GM23338 (cell line): Measurements from ENCODE around the gene AGBL4.

Experiments used
- CREB1 ChIP-seq: fragments of 250-450 bp; sonication (Bioruptor Pico); IDR thresholded peaks from 2 replicates; pipeline ENCODE4 v1.5.0; 2020; ENCODE audit warnings: low read depth, mild to moderate bottlenecking, moderate library complexity
- EZH2 ChIP-seq: fragments of 200-600 bp; sonication (generic); IDR thresholded peaks from one replicate; pipeline ENCODE4 v1.8.0; 2017; ENCODE audit warnings: antibody characterized with exemption, mild to moderate bottlenecking, low read depth; ENCODE audit not compliant: unreplicated experiment
- EZH2phosphoT487 ChIP-seq: fragments of 200-600 bp; sonication (generic); IDR thresholded peaks from one replicate; pipeline ENCODE4 v1.8.1; 2018; ENCODE audit warnings: antibody characterized with exemption; ENCODE audit not compliant: unreplicated experiment
- JUNB ChIP-seq: IDR thresholded peaks from one replicate; pipeline ENCODE4 v1.6.1; 2016; ENCODE audit warnings: antibody characterized with exemption; ENCODE audit not compliant: unreplicated experiment
- POLR2AphosphoS5 ChIP-seq: IDR thresholded peaks from 2 replicates; pipeline ENCODE4 v1.6.1; 2016; ENCODE audit warnings: antibody characterized with exemption, low read depth
- STAT1 ChIP-seq: IDR thresholded peaks from one replicate; pipeline ENCODE4 v1.6.1; 2016; ENCODE audit warnings: antibody characterized with exemption; ENCODE audit not compliant: unreplicated experiment
- ZNF331 ChIP-seq: fragments of 250-450 bp; sonication (Bioruptor Pico); IDR thresholded peaks from 2 replicates; pipeline ENCODE4 v1.5.0; 2020; ENCODE audit warnings: low read depth, mild to moderate bottlenecking, moderate library complexity
- TF ChIP-seq, protein P1 (sequence below), 2 experiments: fragments of 200-600 bp in 1 of 2; sonication (generic) in 1 of 2; conservative IDR thresholded peaks; 2 replicates each; pipeline versions ENCODE4 v1.5.1 to v1.6.1; 2016 to 2017; ENCODE audit warnings: antibody characterized with exemption in 2 of 2, low read depth in 2 of 2, mild to moderate bottlenecking in 2 of 2, moderate library complexity in 1 of 2
- TF ChIP-seq, protein P2 (sequence below): IDR thresholded peaks from one replicate; pipeline ENCODE4 v1.6.1; 2018; ENCODE audit warnings: antibody characterized with exemption; ENCODE audit not compliant: unreplicated experiment
- TF ChIP-seq, protein P3 (sequence below): IDR thresholded peaks from 2 replicates; pipeline ENCODE4 v1.6.1; 2016; ENCODE audit warnings: antibody characterized with exemption
- TF ChIP-seq, protein P4 (sequence below): fragments of 250-450 bp; sonication (Bioruptor Pico); IDR thresholded peaks from 2 replicates; pipeline ENCODE4 v1.5.0; 2020; ENCODE audit warnings: mild to moderate bottlenecking, moderate library complexity

DNA sequence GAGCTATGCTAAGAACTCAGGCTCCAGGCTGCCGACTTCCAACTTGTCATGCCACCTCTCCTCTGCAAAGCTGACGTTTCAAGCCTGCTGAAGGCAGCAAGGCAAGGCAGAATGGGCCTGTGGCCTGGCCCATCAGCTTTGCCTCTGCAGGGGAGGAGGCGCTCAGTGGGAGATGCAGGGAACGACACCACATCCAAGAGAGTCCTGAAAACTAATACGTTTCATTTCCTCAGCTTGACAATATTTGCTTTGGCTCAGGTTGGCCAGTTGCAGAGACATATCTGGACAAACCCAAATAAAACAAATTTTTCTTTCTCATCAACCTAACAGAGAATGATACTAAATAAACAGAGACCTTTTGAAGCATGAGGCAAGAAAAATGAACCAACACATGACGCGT is 1282.4 kb downstream of the AGBL4 start:
- TF ChIP-seq, protein P1, sequence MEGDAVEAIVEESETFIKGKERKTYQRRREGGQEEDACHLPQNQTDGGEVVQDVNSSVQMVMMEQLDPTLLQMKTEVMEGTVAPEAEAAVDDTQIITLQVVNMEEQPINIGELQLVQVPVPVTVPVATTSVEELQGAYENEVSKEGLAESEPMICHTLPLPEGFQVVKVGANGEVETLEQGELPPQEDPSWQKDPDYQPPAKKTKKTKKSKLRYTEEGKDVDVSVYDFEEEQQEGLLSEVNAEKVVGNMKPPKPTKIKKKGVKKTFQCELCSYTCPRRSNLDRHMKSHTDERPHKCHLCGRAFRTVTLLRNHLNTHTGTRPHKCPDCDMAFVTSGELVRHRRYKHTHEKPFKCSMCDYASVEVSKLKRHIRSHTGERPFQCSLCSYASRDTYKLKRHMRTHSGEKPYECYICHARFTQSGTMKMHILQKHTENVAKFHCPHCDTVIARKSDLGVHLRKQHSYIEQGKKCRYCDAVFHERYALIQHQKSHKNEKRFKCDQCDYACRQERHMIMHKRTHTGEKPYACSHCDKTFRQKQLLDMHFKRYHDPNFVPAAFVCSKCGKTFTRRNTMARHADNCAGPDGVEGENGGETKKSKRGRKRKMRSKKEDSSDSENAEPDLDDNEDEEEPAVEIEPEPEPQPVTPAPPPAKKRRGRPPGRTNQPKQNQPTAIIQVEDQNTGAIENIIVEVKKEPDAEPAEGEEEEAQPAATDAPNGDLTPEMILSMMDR (conservative IDR thresholded peaks at IDR 0.05; ENCODE audit: low read depth in 2 of 2): no peak
- TF ChIP-seq POLR2AphosphoS5 (no peak), CREB1 (no peak), EZH2 (no peak), JUNB (no peak), EZH2phosphoT487 (no peak), STAT1 (no peak), ZNF331 (no peak)
- TF ChIP-seq, protein P2, sequence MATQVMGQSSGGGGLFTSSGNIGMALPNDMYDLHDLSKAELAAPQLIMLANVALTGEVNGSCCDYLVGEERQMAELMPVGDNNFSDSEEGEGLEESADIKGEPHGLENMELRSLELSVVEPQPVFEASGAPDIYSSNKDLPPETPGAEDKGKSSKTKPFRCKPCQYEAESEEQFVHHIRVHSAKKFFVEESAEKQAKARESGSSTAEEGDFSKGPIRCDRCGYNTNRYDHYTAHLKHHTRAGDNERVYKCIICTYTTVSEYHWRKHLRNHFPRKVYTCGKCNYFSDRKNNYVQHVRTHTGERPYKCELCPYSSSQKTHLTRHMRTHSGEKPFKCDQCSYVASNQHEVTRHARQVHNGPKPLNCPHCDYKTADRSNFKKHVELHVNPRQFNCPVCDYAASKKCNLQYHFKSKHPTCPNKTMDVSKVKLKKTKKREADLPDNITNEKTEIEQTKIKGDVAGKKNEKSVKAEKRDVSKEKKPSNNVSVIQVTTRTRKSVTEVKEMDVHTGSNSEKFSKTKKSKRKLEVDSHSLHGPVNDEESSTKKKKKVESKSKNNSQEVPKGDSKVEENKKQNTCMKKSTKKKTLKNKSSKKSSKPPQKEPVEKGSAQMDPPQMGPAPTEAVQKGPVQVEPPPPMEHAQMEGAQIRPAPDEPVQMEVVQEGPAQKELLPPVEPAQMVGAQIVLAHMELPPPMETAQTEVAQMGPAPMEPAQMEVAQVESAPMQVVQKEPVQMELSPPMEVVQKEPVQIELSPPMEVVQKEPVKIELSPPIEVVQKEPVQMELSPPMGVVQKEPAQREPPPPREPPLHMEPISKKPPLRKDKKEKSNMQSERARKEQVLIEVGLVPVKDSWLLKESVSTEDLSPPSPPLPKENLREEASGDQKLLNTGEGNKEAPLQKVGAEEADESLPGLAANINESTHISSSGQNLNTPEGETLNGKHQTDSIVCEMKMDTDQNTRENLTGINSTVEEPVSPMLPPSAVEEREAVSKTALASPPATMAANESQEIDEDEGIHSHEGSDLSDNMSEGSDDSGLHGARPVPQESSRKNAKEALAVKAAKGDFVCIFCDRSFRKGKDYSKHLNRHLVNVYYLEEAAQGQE: no peak
- TF ChIP-seq, protein P3, sequence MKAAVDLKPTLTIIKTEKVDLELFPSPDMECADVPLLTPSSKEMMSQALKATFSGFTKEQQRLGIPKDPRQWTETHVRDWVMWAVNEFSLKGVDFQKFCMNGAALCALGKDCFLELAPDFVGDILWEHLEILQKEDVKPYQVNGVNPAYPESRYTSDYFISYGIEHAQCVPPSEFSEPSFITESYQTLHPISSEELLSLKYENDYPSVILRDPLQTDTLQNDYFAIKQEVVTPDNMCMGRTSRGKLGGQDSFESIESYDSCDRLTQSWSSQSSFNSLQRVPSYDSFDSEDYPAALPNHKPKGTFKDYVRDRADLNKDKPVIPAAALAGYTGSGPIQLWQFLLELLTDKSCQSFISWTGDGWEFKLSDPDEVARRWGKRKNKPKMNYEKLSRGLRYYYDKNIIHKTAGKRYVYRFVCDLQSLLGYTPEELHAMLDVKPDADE: no peak
- TF ChIP-seq, protein P4, sequence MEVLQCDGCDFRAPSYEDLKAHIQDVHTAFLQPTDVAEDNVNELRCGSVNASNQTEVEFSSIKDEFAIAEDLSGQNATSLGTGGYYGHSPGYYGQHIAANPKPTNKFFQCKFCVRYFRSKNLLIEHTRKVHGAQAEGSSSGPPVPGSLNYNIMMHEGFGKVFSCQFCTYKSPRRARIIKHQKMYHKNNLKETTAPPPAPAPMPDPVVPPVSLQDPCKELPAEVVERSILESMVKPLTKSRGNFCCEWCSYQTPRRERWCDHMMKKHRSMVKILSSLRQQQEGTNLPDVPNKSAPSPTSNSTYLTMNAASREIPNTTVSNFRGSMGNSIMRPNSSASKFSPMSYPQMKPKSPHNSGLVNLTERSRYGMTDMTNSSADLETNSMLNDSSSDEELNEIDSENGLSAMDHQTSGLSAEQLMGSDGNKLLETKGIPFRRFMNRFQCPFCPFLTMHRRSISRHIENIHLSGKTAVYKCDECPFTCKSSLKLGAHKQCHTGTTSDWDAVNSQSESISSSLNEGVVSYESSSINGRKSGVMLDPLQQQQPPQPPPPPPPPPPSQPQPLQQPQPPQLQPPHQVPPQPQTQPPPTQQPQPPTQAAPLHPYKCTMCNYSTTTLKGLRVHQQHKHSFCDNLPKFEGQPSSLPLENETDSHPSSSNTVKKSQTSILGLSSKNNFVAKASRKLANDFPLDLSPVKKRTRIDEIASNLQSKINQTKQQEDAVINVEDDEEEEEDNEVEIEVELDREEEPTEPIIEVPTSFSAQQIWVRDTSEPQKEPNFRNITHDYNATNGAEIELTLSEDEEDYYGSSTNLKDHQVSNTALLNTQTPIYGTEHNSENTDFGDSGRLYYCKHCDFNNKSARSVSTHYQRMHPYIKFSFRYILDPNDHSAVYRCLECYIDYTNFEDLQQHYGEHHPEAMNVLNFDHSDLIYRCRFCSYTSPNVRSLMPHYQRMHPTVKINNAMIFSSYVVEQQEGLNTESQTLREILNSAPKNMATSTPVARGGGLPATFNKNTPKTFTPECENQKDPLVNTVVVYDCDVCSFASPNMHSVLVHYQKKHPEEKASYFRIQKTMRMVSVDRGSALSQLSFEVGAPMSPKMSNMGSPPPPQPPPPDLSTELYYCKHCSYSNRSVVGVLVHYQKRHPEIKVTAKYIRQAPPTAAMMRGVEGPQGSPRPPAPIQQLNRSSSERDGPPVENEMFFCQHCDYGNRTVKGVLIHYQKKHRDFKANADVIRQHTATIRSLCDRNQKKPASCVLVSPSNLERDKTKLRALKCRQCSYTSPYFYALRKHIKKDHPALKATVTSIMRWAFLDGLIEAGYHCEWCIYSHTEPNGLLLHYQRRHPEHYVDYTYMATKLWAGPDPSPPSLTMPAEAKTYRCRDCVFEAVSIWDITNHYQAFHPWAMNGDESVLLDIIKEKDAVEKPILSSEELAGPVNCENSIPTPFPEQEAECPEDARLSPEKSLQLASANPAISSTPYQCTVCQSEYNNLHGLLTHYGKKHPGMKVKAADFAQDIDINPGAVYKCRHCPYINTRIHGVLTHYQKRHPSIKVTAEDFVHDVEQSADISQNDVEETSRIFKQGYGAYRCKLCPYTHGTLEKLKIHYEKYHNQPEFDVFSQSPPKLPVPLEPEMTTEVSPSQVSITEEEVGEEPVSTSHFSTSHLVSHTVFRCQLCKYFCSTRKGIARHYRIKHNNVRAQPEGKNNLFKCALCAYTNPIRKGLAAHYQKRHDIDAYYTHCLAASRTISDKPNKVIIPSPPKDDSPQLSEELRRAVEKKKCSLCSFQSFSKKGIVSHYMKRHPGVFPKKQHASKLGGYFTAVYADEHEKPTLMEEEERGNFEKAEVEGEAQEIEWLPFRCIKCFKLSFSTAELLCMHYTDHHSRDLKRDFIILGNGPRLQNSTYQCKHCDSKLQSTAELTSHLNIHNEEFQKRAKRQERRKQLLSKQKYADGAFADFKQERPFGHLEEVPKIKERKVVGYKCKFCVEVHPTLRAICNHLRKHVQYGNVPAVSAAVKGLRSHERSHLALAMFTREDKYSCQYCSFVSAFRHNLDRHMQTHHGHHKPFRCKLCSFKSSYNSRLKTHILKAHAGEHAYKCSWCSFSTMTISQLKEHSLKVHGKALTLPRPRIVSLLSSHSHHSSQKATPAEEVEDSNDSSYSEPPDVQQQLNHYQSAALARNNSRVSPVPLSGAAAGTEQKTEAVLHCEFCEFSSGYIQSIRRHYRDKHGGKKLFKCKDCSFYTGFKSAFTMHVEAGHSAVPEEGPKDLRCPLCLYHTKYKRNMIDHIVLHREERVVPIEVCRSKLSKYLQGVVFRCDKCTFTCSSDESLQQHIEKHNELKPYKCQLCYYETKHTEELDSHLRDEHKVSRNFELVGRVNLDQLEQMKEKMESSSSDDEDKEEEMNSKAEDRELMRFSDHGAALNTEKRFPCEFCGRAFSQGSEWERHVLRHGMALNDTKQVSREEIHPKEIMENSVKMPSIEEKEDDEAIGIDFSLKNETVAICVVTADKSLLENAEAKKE: no peak
